MCF 10A (cell line): Measurements from ENCODE around the gene UBAP1L. TPM values are rescaled to one million over a fixed set of nuclear protein-coding genes. Genes with fewer than 3 reads are reported as not detected.

Experiments used
- BruUV-seq: library from RNA; stranded (reverse); fragments of 400-500 nt; replicated peaks from 2 replicates; lab custom pipeline; 2021; lab: Mats Ljungman, UMichigan
- CTCF ChIA-PET: fragments of 300-600 bp; sonication (Branson Sonifier 250); formaldehyde crosslinking; extraction: SDS; loops from one replicate; lab custom pipeline; 2021; ENCODE audit warnings: antibody characterized with exemption, inconsistent platforms; lab: Yijun Ruan, JAX
- POLR2A ChIA-PET: fragments of 300-600, 350-650 bp; sonication (Branson Sonifier 250); formaldehyde crosslinking; extraction: SDS; loops from one replicate; lab custom pipeline; 2020; ENCODE audit warnings: antibody characterized with exemption, inconsistent platforms; lab: Yijun Ruan, JAX
- DNase-seq: peaks from one replicate; pipeline ENCODE4 v3.0.0-alpha.2; 2018; ENCODE audit not compliant: unreplicated experiment
- H3K27ac Mint-ChIP-seq: one replicate; pipeline ENCODE4 v1.8.0; 2022; ENCODE audit warnings: mild to moderate bottlenecking, low read depth, mixed read lengths; ENCODE audit not compliant: unreplicated experiment
- H3K27me3 Mint-ChIP-seq: one replicate; pipeline ENCODE4 v1.8.0; 2022; ENCODE audit warnings: mixed read lengths; ENCODE audit not compliant: insufficient read depth, unreplicated experiment
- H3K36me3 Mint-ChIP-seq: one replicate; pipeline ENCODE4 v1.8.0; 2022; ENCODE audit warnings: mild to moderate bottlenecking, moderate library complexity, mixed read lengths; ENCODE audit not compliant: insufficient read depth, unreplicated experiment
- H3K4me1 Mint-ChIP-seq: one replicate; pipeline ENCODE4 v1.8.0; 2022; ENCODE audit warnings: mixed read lengths; ENCODE audit not compliant: insufficient read depth, unreplicated experiment
- H3K4me3 Mint-ChIP-seq: one replicate; pipeline ENCODE4 v1.8.0; 2022; ENCODE audit warnings: mild to moderate bottlenecking, moderate library complexity, mixed read lengths; ENCODE audit not compliant: unreplicated experiment
- H3K9me3 Mint-ChIP-seq: one replicate; pipeline ENCODE4 v1.8.0; 2022; ENCODE audit warnings: mixed read lengths; ENCODE audit not compliant: unreplicated experiment
- intact Hi-C: fragments of 100-400 bp; cut with micrococcal nuclease; formaldehyde crosslinking; loops from 2 replicates; pipeline ENCODE4 v1.14.1; 2022
- total RNA-seq: library from RNA; stranded (reverse); gene quantifications from 2 replicates; pipeline ENCODE4 v1.2.3, GENCODE V29; 2022
- TF ChIP-seq, protein P1 (sequence below): fragments of 200-600 bp; IDR thresholded peaks from one replicate; pipeline ENCODE4 v1.8.0; 2022; ENCODE audit warnings: antibody characterized with exemption, mild to moderate bottlenecking; ENCODE audit not compliant: unreplicated experiment

UBAP1L gene
- total RNA-seq, 1 experiment from 2014 or later = 3.0 TPM

- BruUV-seq = no TSS peak
- intact Hi-C loops = no loop called here
Measured at GRCh38 chr15:65072617-65073016, 42.4 kb downstream of the UBAP1L start.

GRCh38 chr15:65072027-65072426 lies 43.0 kb downstream of the UBAP1L start:
- CTCF ChIA-PET = no interaction called here
- H3K4me1 Mint-ChIP-seq = peaks cover 5% of the 10 kb centered on the region
- no peak overlapping the region for H3K27ac Mint-ChIP-seq
- DNase-seq = no peak
- intact Hi-C loops = no loop called here
- no peaks in the 10 kb centered on the region for H3K36me3 Mint-ChIP-seq
- TF ChIP-seq, protein P1, sequence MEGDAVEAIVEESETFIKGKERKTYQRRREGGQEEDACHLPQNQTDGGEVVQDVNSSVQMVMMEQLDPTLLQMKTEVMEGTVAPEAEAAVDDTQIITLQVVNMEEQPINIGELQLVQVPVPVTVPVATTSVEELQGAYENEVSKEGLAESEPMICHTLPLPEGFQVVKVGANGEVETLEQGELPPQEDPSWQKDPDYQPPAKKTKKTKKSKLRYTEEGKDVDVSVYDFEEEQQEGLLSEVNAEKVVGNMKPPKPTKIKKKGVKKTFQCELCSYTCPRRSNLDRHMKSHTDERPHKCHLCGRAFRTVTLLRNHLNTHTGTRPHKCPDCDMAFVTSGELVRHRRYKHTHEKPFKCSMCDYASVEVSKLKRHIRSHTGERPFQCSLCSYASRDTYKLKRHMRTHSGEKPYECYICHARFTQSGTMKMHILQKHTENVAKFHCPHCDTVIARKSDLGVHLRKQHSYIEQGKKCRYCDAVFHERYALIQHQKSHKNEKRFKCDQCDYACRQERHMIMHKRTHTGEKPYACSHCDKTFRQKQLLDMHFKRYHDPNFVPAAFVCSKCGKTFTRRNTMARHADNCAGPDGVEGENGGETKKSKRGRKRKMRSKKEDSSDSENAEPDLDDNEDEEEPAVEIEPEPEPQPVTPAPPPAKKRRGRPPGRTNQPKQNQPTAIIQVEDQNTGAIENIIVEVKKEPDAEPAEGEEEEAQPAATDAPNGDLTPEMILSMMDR = no peak
- no peaks in the 10 kb centered on the region for H3K9me3 Mint-ChIP-seq
- POLR2A ChIA-PET = no interaction called here
- no peak overlapping the region for H3K4me3 Mint-ChIP-seq
- peaks cover 17% of the 10 kb centered on the region for H3K27me3 Mint-ChIP-seq
- BruUV-seq = no TSS peak

More at GRCh38 chr15:65072617-65073016, 42.4 kb downstream of the UBAP1L start:
- DNase-seq = no peak
- TF ChIP-seq, protein P1 = no peak
- Mint-ChIP-seq H3K4me3 (no peak overlapping the region), H3K27ac (no peak overlapping the region), H3K27me3 (peaks cover 11% of the 10 kb centered on the region), H3K9me3 (no peaks in the 10 kb centered on the region), H3K4me1 (no peaks in the 10 kb centered on the region), H3K36me3 (no peaks in the 10 kb centered on the region)
- CTCF ChIA-PET = no interaction called here
- POLR2A ChIA-PET = no interaction called here

GRCh38 chr15:65071381-65071811 lies 43.6 kb downstream of the UBAP1L start:
- H3K4me1 Mint-ChIP-seq = peaks cover 6% of the 10 kb centered on the region
- CTCF ChIA-PET = no interaction called here

DNA sequence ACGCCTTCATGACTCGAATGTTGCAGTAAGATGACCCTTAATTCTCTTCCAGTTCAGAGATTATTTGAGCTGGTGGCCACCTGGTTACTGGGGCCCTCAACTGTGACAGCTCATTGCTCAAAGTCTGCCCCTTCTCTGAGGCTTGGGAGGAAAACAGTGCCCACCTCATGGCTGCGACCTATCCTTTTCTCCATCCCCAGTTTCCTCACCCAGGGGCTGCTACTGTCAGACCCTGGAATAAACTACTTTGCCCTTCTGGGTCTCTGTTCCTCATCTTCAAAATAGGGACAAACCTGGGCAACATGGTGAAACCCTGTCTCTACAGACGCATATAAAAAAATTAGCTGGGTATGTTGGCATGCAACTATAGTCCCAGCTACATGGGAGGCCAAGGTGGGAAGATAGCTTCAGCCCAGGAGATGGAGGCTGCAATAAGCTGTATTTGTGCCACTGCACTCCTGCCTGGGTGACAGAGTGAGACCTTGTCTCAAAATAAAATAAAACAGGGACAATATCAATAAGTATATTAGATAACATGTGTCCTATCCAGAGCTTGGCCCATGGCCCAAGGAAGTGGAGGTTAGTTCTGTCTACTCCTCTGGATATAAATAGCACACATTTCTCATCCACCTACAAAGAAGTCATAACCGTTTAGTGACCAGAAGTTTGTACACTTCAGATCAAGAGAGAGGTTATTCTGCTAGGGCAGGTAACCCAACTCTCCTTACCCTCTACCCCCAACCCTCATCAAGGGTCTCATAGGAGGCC lies 45.0 kb downstream of the UBAP1L start:
- H3K4me1 Mint-ChIP-seq = peaks cover 6% of the 10 kb centered on the region
- ChIA-PET CTCF (interaction anchor here (0.6 to 1.9 kb wide), 5 partner anchors 13 to 111 kb away, joined by 3 to 5 read pairs (median 4); no protein-coding TSS in a partner anchor), POLR2A (interaction anchor here (0.8 to 1.0 kb wide), 2 partner anchors 14 to 18 kb away, joined by 3 read pairs; no protein-coding TSS in a partner anchor)
- H3K36me3 Mint-ChIP-seq = no peaks in the 10 kb centered on the region
- no TSS peak for BruUV-seq
- no peaks in the 10 kb centered on the region for H3K9me3 Mint-ChIP-seq
- H3K4me3 Mint-ChIP-seq = no peak overlapping the region
- H3K27me3 Mint-ChIP-seq = peaks cover 35% of the 10 kb centered on the region
- intact Hi-C loops = no loop called here
- TF ChIP-seq, protein P1 = no peak
- H3K27ac Mint-ChIP-seq = no peak overlapping the region
- no peak for DNase-seq

More at GRCh38 chr15:65071381-65071811, 43.6 kb downstream of the UBAP1L start:
- DNase-seq = no peak
- Mint-ChIP-seq H3K36me3 (no peaks in the 10 kb centered on the region), H3K27ac (no peak overlapping the region), H3K9me3 (no peaks in the 10 kb centered on the region), H3K4me3 (no peak overlapping the region), H3K27me3 (peaks cover 23% of the 10 kb centered on the region)
- intact Hi-C loops = no loop called here
- TF ChIP-seq, protein P1 = no peak
- BruUV-seq = no TSS peak
- POLR2A ChIA-PET = no interaction called here
